GM21381 (cell line): ENCODE data around the gene NUP210L.
"Not testable (repeated sequence)": the region's sequence is repeated elsewhere in the genome, so short reads cannot be mapped to it uniquely, and the experiment has no call there.

Experiments
- ATAC-seq: cut with Tn5 transposase; IDR thresholded peaks from one replicate; pipeline ENCODE4 v1.9.1; 2021; ENCODE audit warnings: mild to moderate bottlenecking, moderate library complexity; ENCODE audit not compliant: unreplicated experiment

The NUP210L gene

DNA sequence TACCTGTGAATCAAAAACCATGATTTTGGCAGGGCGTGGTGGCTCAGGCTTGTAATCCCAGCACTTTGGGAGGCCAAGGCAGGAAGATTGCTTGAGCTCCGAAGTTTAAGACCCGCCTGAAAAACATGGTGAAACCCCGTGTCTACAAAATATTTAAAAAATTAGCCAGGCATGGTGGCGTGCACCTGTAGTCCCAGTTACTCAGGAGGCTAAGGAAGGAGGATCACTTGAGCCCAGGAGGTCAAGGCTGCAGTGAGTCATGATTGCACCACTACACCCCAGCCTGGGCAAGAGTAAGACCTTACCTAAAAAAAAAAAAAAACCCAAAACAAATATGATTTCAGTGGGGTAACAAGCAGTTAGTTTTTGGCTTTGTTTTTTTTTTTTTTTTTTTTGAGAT is 54.7 kb downstream of the NUP210L start:
- ATAC-seq = not testable (repeated sequence)

DNA sequence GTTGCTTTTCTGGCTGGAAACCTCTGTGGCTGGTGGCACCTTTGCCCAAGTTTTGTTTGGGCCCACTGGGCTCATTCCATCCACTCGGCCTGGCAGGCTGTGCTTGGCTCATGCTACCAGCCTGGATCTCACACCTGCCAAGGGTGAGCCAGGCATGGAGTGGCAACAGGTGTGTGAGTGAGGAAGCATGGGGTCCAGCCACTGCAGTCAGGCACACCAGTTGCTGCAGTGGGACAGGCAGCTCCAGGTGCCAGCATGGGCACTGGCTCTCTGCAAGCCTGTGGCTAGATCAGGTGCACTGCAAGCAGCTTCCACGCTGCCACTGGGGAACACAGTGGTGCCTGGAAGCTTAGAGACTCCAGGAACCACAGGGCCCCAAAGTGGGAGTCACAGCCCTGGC is 57.0 kb downstream of the NUP210L start:
- ATAC-seq = no peak

DNA sequence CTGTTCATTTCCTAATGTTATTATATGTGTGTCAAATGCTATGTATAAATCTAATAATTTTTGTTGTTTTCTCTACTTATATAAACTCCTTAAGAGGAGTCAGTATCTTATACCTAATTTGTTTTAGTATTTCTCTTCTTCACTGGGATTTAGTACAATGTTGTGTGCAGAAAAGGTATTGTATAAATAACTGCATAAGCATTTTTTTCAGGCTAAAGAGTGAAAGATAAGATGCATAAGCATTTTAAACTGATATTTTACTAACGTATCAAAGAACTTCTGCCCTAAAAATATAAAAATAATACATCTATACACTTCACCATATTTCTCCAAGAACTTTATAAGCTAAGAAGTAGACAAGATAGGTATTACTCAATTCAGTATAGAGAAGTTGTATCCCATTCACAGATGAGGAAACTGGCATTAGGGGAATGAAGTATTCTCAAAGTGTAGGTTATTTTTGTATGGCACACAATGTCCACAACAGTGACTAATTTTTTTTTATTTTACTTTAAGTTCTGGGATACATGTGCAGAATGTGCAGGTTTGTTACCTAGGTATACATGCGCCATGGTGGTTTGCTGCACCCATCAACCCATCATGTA is 59.3 kb downstream of the NUP210L start:
- no peak for ATAC-seq

DNA sequence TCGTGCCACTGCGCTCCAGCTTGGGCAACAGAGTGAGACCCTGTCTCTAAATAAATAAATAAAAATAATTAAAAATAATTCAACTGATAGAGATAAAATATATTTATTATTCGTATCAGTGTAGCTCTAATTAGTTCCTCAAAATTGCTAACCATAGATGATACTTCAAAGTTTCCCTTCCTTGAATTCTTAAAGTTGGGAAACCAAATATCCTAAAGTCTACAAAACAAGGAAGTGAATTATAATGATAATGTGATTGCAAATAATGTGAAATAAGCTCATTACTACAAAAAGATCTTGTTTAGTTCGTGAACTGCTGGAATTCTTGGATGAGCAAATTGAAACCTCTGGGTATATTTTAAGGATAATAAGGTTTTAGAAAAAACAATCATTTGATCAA is 60.5 kb downstream of the NUP210L start:
- no peak for ATAC-seq

DNA sequence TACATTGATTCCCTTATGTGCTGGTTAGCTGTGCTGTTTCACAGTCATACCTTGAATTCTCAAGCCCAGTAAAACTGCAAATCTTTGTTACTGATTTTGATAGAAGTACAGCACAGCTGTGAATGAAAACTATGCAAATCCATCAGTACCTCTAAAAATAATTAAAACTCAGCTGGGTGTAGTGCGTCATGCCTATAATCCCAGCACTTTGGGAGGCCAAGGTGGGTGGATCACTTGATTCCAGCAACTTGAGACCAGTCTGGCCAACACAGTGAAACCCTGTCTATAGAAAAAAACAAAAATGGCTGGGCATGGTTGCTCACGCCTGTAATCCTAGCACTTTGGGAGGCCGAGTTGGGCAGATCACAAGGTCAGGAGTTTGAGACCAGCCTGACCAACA is 61.2 kb downstream of the NUP210L start:
- ATAC-seq = no peak

DNA sequence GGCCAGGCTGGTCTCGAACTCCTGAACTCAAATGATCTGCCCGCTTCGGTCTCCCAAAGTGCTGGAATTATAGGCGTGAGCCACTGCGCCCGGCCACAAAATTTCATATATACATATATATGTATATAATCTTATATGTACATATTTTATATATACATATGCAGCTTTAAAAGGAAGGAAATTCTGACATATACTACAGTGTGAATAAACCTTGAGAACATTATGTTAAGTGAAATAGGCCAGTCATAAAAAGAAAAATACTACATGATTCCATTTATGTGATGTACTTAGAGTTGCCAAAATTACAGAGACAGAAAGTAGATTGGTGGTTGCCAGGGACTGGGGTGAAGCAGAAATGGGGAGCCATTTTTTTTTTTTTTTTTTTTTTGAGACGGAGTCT is 63.2 kb downstream of the NUP210L start:
- ATAC-seq = no peak

DNA sequence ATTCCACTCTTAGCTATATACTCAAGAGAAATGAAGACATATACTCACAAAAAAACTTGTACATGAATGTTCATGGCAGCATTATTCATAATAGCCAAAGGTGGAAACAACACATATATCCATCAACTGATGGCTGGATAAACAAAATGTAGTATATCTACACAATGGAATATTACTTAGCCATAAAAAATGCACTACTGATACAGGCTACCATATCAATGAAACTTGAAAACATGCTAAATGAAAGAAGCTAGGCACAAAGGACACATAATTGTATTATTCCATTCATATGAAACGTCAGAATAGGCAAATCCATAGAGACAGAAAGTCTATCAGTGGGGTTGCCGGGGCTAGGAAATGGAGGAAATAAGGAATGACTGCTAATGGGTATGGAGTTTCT is 67.3 kb downstream of the NUP210L start:
- ATAC-seq = no peak

DNA sequence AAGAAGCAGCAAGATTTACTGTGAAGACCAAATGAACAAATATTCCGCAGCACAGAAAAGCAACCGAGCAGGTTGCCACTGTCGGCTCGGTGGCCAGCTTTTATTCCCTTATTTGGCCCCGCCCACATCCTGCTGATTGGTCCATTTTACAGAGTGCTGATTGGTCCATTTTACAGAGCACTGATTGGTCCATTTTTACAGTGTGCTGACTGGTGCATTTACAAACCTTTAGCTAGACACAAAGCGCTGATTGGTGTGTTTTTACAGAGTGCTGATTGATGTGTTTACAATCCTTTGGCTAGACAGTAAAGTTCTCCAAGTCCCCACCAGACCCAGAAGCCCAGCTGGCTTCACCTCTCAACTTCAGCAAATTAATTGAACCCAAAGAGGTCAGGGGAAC is 71.8 kb downstream of the NUP210L start:
- not testable (repeated sequence) for ATAC-seq

DNA sequence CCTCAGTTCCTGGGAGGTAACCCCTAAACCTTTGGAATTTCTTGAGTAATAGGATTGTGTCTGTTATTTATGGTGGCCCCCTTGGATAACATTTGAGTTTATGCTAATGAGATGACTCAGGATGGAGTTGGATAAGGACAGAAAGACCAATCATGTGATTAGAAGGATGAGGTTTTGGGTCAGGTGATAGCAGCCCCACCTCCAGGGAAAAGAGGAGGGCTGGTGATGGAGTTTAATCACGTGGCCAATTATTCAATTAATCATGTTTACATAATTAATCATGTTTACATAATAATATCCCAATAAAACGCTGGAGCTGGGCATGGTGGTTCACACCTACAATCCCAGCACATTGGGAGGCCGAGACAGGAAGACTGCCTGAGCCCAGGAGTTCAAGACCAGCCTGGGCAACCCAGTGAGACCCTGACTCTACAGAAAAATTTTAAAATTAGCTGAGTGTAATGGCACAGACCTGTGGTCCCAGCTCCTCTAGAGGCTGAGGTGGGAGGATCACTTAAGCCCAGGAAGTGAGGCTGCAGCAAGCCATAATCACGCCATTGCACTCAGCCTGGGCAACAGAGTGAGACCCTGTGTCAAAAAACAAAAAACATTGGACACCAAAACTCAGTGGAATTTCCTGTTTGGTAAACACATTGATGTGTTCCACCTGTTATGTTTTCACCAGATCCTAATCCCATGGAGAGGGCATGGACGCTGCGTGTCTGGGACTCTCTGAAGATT is 73.3 kb downstream of the NUP210L start:
- ATAC-seq = no peak

DNA sequence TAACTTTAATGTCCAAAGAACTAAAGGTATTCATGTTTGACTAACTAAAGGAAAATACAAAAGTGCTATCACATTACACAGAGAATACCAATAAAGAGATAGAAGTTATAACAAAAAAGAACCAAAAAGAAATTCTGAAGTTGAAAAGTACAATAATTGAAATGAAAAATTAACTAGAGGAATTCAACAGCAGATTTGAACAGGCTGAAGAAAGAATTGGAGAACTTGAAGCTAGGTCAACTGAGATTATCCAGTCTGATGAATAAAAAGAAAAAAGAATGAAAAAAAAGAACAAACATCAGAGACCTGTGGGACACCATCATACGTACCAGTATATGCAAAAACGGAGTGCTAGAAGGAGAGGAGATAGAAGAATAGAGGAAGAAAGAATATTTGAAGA is 78.5 kb downstream of the NUP210L start:
- no peak for ATAC-seq

DNA sequence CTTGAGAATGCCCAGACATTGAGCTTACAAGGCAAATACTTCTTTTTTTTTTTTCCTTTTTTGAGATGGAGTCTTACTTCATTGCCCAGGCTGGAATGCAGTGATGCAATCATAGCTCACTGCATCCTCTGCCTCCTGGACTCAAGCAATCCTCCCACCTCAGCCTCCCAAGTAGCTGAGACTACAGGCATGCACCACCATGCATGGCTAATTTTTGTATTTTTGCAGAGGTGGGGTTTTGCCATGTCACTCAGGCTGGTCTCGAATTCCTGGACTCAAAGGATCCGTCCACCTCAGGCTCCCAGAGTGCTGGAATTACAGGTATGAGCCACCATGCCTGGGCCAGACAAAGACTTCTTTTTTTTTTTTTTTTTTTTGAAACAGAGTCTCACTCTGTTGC is 79.1 kb downstream of the NUP210L start:
- no peak for ATAC-seq

DNA sequence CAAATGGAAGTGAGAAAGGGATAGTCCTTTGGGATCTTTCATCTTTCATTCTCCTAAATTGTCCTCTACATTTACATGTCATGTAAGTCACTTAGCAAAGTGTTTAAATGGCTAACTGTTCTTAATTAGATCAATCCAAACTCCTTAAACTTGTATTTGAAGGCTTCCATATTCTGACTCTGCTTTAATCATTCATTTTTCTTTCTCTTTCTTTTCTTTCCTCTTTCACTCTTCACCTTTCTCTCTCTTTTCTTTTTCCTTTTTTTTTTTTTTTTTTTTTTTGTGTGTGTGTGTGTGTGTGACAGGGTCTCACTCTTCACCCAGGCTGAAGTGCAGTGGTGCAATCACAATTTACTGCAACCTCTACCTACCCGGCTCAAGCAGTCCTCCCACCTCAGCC is 92.6 kb downstream of the NUP210L start:
- no peak for ATAC-seq

DNA sequence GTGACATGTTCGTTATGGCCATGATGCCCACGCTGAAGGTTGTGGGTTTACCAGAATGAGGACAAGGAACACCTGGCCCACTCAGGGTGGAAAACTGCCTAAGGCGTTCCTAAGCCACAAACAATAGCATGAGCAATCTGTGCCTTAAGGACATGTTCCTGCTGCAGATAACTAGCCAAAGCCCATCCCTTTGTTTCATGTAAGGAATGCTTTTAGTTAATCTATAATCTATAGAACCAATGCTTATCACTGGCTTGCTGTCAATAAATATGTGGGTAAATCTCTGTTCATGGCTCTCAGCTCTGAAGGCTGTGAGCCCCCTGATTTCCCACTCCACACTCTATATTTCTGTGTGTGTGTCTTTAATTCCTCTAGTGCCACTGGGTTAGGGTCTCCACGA is 107.4 kb downstream of the NUP210L start:
- not testable (repeated sequence) for ATAC-seq

DNA sequence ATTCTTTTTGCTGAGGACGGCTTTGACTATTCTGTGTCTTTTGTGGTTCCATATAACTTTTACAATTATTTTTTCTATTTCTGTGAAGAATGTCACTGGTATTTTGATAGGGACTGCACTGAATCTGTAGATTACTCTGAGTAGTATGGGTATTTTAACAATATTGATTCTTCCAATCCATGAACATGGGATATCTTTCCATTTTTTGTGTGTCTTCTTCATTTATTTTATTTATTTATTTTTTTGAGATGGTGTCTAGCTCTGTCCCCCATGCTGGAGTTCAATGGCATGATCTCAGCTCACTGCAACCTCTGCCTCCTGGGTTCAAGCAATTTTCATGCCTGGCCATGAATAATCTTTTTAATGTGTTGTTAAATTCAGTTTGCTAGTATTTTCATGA is 121.2 kb downstream of the NUP210L start:
- ATAC-seq = not testable (repeated sequence)

DNA sequence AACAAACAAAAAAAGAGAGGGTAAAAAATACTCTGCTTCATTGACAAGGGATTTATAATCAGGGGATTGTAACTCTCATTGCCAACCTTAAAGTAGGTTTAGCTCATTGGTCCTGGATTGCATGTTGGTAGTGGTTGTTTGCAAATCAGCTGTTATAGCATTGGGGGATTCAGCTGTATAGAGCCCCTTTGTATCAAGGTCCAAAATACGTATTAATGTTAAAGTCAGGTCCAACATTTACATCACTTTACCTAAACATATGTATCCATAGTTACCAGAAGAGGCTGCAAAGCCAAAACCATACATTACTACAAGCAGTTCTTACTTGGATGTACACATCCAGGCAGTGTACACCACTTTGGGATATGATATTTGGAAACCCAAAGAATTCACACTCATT is 134.9 kb downstream of the NUP210L start:
- no peak for ATAC-seq

DNA sequence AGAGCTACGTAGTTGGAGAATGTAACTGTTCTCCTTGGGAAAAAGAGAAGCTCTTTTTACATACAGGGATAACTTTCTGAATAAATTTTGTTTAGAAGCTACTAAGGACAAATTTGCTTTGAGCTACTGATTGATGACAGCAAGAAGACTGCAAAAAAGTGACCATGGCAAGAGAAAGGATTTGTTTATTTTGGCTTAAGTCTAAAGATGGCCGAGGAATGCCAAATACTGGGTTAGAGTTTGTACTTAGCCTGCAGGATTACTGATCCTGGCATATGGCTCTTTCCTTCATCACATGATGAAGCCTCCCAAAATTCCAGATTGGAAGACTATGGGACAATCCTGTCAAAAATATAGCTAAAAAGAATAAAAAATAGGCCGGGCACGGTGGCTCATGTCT is 135.6 kb downstream of the NUP210L start:
- no peak for ATAC-seq

DNA sequence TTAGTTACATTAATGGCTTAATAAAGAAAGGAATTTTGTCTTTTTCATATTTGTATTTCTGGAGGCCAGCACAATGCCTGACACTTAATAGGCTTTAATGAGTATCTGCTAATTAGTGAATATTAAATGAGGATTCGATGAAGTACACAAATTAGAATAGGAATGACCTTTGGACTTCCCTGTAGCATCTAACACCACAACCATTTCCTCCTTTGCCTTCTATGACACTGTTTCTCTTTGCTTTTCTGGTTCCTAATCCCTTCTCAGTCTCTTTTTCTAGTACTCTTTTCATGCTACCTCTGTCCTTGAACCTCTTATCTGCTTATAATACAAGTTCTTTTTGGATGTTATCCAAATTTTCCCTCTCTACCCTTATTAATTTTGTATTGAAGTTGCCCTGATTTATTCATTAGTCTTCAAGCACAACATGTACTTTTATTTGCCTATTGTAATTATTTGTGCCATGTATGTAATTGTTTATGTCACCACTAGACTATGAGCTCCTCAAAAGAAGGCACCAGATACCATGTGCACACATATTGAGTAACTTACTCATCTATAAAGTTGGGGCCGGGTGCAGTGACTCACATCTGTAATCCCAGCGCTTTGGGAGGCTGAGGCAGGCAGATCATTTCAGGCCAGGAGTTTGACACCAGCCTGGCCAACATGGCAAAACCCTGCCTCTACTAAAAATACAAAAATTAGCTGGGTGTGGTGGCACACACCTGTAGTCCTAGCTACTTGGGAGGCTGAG is 140.5 kb downstream of the NUP210L start:
- ATAC-seq = no peak

DNA sequence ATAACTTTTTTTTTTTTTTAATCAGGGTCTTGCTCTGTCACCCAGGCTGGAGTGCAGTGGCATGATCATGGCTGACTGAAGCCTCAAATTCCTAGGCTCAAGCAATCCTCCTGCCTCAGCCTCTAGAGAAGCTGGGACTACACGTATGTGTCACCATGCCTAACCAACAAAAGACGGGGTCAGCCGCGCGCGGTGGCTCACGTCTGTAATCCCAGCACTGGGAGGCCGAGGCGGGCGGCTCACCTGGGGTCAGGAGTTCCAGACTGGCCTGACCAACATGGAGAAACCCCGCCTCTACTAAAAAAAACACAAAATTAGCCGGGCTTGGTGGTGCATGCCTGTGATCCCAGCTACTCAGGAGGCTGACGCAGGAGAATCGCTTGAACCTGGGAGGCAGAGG is 142.3 kb downstream of the NUP210L start:
- not testable (repeated sequence) for ATAC-seq

DNA sequence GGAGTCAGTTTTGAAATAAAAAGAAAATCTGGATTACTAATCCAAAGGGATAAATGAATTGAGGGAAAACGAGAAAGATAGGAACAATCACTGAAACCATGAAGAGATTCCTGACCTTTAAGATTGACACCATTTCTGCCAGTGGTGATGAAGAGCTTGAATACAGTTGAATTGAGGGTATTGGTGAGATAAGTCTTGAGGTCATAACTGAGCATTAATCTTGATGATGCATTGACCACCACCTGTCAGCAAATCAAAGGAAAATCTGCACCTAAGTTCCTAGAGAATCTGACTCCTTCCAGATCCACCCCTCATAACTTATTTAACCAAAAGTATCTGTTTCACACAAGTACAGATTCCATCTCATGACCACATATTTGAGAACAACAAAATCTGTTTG is 142.7 kb downstream of the NUP210L start:
- ATAC-seq = no peak

DNA sequence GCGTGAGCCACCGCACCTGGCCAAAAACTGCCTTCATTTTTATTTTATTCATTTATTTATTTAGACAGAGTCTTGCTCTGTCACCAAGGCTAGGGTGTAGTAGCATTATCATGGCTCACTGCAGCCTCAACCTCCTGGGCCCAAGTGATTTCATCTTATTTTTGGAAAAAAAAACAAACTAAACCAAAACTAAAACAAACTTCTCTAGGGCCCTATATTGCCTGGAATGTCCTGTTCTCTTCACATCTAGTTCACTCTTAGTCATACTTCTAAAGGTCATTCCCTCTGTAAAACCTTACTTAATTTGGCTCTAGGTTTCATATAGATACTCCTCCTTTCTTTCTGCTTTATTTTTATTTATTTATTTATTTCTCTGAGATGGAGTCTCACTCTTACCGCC is 148.7 kb downstream of the NUP210L start:
- no peak for ATAC-seq

DNA sequence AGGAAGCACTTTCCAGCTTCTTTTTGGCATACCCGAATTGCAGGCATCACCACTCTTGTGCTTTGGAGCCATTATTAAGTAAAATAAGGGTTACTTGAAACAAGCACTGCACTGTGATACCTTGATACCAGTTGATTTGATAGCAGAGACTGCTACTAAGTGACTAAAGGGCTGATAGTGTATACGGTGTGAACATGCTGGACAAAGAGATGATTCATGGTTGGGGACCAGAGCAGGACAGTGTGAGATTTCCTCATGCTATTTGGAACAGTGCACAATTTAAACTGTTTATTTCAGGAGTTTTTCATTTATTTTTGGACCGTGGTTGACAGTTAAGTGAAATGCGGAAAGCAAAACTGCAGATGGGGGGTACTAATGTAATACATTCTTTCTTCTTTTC is 154.5 kb downstream of the NUP210L start:
- ATAC-seq = no peak

DNA sequence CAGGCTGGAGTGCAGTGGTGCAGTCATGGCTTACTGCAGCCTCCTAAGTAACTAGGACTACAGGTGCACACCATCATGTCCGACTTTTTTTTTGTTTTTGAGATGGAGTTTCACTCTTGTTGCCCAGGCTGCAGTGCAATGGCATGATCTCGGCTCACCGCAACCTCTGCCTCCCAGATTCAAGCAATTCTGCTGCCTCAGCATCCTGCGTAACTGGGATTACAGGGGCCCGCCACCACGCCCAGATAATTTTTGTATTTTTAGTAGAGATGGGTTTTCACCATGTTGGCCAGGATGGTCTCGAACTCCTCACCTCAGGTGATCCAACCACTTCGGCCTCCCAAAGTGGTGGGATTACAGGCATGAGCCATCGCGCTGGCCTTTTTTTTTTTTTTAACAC is 158.0 kb downstream of the NUP210L start:
- ATAC-seq = not testable (repeated sequence)
